ENCODE measurements around the gene ADGRA3.
A peak's percentile ranks its signal among the peaks of the same experiment; 100 is the strongest.

ADGRA3 gene

GRCh38 chr4:22515888-22516541, at the start of gene ADGRA3:
TSS of gene ADGRA3 (minus strand) at chr4:22516066. CDS start at chr4:22515784, 282 bp downstream.
- DNase-seq = peak; percentile 84

GRCh38 chr4:22556495-22556894, 40.6 kb upstream of the ADGRA3 start:
- DNase-seq = no peak

- no peak for DNase-seq
Measured at GRCh38 chr4:22554670-22555069, 38.8 kb upstream of the ADGRA3 start.

GRCh38 chr4:22553560-22553959, 37.7 kb upstream of the ADGRA3 start:
- DNase-seq = no peak

- no peak for DNase-seq
Measured at GRCh38 chr4:22552812-22553211, 36.9 kb upstream of the ADGRA3 start.

DNA sequence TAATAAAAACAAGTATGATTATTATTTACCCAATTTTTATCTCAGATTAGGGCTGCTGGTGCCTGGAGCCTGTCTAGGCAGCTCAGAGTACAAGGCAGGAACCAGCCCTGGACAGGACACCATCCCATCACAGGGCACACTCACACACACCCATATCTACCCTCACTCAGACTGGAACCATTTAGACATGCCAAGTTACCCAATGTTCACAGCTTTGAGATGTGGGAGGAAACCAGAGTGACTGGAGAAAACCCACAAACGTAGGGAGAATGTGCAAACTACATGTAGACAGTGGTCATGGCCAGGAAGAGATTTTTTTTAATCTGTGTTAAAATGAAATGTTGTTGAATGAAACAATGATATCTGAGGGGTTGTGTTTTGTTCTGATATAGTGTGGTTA, 35.7 kb upstream of the ADGRA3 start:
- no peak for DNase-seq

GRCh38 chr4:22546299-22546698, 30.4 kb upstream of the ADGRA3 start:
- no peak for DNase-seq

DNA sequence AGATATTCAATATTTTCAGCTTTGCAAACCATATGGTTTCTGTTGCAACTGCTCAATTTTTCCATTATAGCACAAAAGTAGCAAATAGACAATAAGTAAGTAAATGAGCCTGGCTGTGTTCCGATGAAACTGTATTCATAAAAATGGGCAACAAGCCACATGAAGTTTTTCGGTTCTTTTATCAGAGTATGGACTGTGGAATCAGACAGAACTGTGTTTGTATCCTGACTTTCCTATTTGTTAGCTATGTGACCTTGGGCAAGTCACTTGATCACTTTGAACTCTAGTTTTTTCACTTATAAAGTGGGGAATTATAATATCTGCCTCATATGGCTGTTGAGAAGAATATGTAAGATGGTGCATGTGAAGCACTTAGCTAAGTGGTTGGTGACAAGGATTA, 23.4 kb upstream of the ADGRA3 start:
- DNase-seq = no peak

GRCh38 chr4:22537864-22538263, 22.0 kb upstream of the ADGRA3 start:
- DNase-seq = no peak

DNA sequence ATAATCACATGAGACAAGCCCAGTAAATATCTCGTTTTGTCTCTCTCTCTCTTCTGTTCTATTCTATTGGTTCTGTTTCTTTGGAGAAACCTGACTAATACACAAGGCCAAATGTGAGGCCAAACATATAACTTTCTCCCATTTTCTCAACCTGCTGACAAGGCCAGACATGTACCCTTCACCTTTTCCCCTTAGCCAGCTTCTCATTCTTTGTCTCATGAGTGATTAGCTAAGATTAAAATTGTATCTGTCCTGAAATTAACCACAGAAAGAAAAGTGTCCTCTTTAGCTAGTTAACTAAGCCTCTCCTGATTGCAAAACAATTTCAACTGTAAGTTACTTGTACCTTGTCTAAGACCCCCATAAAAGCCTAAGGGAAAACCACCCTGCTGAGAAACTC, 18.5 kb upstream of the ADGRA3 start:
- DNase-seq = no peak

- no peak for DNase-seq
Measured at GRCh38 chr4:22532896-22533295, 17.0 kb upstream of the ADGRA3 start.

DNA sequence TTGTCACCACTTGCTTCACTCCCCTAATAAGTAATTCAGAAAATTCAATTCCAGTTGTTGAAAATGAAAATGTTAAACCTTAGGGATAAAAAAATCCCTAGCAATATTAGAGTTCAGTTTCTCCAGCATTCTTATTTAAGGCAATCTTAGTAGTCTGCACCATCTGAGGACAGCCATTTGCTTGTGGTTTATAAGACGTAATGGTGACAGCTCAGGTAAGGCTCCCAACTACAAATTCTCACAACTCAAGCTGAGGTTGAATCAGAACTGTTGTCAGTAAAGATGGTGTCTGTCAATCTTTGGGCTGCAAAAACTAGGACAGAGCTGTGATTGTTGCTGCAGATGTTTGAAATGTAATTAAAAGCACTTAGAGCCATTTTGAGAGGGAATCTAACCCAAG, 16.3 kb upstream of the ADGRA3 start:
- DNase-seq = no peak

- DNase-seq = no peak
Measured at GRCh38 chr4:22531311-22532019, 15.6 kb upstream of the ADGRA3 start.

- no peak for DNase-seq
Measured at GRCh38 chr4:22524895-22525294, 9.0 kb upstream of the ADGRA3 start.

- DNase-seq = no peak
Measured at GRCh38 chr4:22522706-22523501, 7.0 kb upstream of the ADGRA3 start.

DNA sequence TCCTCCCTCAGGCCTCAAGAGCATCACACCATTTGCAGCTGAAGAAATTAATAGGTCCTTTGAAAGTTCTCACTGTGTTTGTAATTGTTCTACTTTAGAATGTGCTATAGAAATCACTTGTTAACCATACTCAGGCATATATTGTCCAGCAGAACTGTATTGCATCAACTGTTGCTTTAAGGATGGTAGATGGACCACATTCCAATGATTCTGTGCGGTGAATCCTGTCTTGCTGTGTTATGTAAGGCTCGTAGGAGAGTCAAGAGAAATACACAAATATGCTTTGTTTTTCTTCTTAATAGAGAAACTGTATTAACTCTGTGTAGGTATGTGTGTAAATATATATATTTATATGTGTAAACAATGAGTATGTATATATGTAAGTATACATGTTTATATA, 6.3 kb upstream of the ADGRA3 start:
- no peak for DNase-seq

DNA sequence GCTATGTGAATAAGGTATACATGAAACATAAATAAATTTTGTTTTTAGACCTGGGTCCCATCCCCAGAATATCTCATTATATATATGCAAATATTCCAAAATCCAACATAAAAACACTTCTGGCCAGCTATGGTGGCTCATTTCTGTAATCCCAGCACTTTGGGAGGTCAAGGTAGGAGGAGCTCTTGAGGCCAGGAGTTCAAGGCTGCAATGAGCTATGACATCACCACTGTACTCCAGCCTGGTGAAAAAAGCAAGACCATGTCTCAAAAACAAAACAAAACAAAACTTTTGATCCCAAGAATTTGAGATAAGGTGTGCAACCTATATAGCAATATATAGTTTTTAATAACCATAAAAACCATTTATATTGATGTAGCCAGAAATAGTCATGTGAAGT, 5.4 kb upstream of the ADGRA3 start:
- DNase-seq = no peak

DNA sequence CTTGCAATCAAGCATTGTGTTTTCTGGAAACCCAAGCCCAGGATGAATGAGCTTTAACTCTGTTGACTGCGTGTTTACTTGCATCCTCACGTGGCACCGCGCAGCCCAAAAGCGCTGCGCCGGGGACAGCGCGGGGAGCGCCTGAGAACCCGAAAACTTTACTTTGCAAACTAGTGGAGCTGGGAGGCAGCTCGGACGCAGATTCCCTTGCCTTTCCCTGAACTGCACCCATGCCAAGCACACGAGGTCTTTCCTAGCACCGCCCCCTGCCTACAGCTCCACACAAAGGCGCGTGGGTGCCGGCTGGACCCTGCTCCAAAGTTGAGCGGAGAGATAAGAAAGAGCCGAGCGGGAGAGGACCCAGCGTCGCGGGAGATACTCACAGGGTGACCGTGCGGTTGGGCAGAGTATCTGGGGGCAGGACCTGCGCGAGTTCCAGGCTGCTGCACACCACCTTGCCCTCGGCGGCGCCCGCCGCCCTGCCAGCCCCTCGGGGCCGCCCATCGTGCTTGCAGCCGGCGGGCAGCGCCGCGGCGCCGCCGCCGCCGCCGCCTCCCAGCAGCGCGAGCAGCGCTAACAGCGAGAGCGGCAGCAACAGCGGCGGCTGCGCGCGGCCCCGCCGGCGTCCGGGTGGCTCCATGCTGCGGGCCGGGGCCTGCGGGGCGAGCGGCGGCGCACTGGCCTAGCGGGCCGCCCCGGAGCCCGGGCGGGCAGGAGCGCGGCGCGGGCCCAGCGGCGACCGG, 550 bp downstream of the ADGRA3 start:
- DNase-seq = peak; percentile 25

DNA sequence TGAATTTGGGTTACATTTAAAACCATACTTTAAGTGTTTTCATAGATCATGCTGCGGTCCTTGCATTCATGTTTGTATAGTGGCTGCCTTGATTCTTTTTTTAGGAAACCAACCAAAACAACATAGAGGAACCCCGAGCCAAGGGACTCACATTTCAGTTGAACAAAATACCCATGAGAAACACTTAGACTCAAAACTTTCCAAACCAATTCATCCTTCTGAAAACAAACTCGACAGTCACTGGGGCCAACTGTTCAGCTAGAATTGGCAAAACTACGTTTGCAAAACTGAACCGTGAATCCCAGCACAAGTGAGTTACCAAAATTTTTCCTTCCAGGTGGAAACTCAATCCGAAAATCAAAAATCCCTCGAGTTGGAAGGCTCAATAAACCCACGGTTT, 1.4 kb downstream of the ADGRA3 start:
- no peak for DNase-seq

- no peak for DNase-seq
Measured at GRCh38 chr4:22514001-22514400, 1.9 kb downstream of the ADGRA3 start.

GRCh38 chr4:22512306-22512705, 3.6 kb downstream of the ADGRA3 start:
- DNase-seq = no peak

- no peak for DNase-seq
Measured at GRCh38 chr4:22510750-22511149, 5.1 kb downstream of the ADGRA3 start.

DNA sequence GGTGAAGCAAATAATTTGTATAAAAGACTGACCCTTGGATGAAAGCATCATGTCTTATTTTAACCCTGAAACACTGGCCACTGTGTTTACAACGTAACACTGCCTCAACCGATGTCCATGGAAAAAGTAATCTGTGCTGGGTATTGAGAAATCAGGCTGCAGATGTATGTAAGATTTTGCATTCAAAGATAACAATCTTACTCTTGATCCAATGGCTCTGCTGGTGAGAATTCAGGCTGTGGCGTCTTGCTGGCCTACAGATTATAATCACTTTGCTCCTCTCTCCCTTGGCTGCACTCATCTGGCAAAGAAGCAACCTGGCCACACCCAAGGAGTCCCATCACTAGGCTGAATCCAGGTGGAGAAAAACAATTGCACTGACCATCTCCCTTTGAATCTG, 7.5 kb downstream of the ADGRA3 start:
- DNase-seq = no peak

All from NCI-H510A treated with DMSO at 0.1 percent for 48 hours (cell line).